HepG2 (cell line): ENCODE measurements around the gene ELAPOR1. TPM values are rescaled to one million over a fixed set of nuclear protein-coding genes. Genes with fewer than 3 reads are reported as not detected.

Experiments used
- ATAC-seq: fragments of 200-7000 bp; cut with Tn5 transposase; 3 replicates; pipeline ENCODE4 v1.9.1; 2020; ENCODE audit warnings: mild to moderate bottlenecking, moderate library complexity
- BruUV-seq: library from RNA; stranded (reverse); fragments of 400-500 nt; replicated peaks from 2 replicates; lab custom pipeline; 2021; lab: Mats Ljungman, UMichigan
- CTCF ChIA-PET: fragments of 300-600 bp; formaldehyde crosslinking; extraction: SDS; loops from one replicate; lab custom pipeline; 2021; ENCODE audit warnings: low total read pairs, inconsistent platforms, low intra/inter-chr PET ratio; lab: Yijun Ruan, JAX
- POLR2A ChIA-PET: fragments of 350-600 bp; sonication (Branson Sonifier 250); formaldehyde crosslinking; loops from one replicate; lab custom pipeline; 2020; ENCODE audit warnings: antibody characterized with exemption, inconsistent platforms; lab: Yijun Ruan, JAX
- DNase-seq: peaks from one replicate; pipeline ENCODE4 v3.0.0-alpha.2; 2015; ENCODE audit warnings: low spot score
- FAIRE-seq: peaks from 3 replicates; lab custom pipeline; 2011; peaks lifted over from hg19 to GRCh38; lab: Jason Lieb, UNC
- H2AFZ ChIP-seq: one replicate; pipeline ENCODE4 v1.6.1; 2011; ENCODE audit warnings: low read length, inconsistent platforms
- H3K27ac ChIP-seq: fragments of 300-600 bp; 3 replicates; pipeline ENCODE4 v1.8.0; 2011; ENCODE audit warnings: mixed run types, mild to moderate bottlenecking, mixed read lengths, low read length, inconsistent platforms; ENCODE audit not compliant: insufficient read depth; ENCODE audit errors: extremely low read length
- H3K27me3 ChIP-seq, 2 experiments: fragments of 200-600 bp in 1 of 2; 2 replicates in 1 of 2; 3 replicates in 1 of 2; pipeline versions ENCODE4 v1.6.0 to v1.8.0; 2011; ENCODE audit warnings: low read length in 2 of 2, mild to moderate bottlenecking in 2 of 2, moderate library complexity in 2 of 2, inconsistent platforms in 1 of 2; ENCODE audit not compliant: insufficient read depth in 2 of 2, control insufficient read depth in 1 of 2
- H3K36me3 ChIP-seq, 2 experiments: fragments of 200-600 bp in 1 of 2; replicated peaks in 1 of 2; 2 replicates in 1 of 2; 3 replicates in 1 of 2; pipeline versions ENCODE4 v1.5.1 to v1.8.0; 2011; ENCODE audit warnings: low read length in 2 of 2, inconsistent platforms in 1 of 2; ENCODE audit not compliant: insufficient read depth in 2 of 2, control insufficient read depth in 1 of 2
- H3K4me1 ChIP-seq: 2 replicates; pipeline ENCODE4 v1.5.1; 2012; ENCODE audit warnings: low read length, inconsistent platforms; ENCODE audit not compliant: insufficient read depth
- H3K4me2 ChIP-seq: 2 replicates; pipeline ENCODE4 v1.6.0; 2011; ENCODE audit warnings: low read depth, low read length, inconsistent platforms
- H3K4me3 ChIP-seq, 3 experiments: fragments of 200-600 bp in 1 of 3; sonication (generic), shearing (Covaris generic) in 1 of 3; replicated peaks in 1 of 3; 2 replicates each; pipeline ENCODE4 v1.5.1; 2011 to 2016; ENCODE audit warnings: low read length in 3 of 3, inconsistent platforms in 2 of 3, low read depth in 2 of 3, mild to moderate bottlenecking in 2 of 3, control low read depth in 1 of 3, mixed read lengths in 1 of 3; ENCODE audit not compliant: insufficient read depth in 1 of 3
- H3K79me2 ChIP-seq: one replicate; pipeline ENCODE4 v1.6.1; 2011; ENCODE audit warnings: low read length, inconsistent platforms; ENCODE audit not compliant: insufficient read depth
- H3K9ac ChIP-seq: 2 replicates; pipeline ENCODE4 v1.6.0; 2011; ENCODE audit warnings: mild to moderate bottlenecking, low read depth, low read length, inconsistent platforms; ENCODE audit not compliant: insufficient read depth
- H3K9me3 ChIP-seq: 2 replicates; pipeline ENCODE4 v1.5.1; 2012; ENCODE audit warnings: mild to moderate bottlenecking, low read length
- H4K20me1 ChIP-seq: 2 replicates; pipeline ENCODE4 v1.6.0; 2011; ENCODE audit warnings: inconsistent platforms, mild to moderate bottlenecking, low read length, moderate library complexity; ENCODE audit not compliant: insufficient read depth
- GABPB1 ChIP-seq: IDR thresholded peaks from 2 replicates; pipeline ENCODE4 v1.6.1; 2016; ENCODE audit warnings: mild to moderate bottlenecking, missing genetic modification reagents, moderate library complexity, missing compliant biosample characterization
- MAFF ChIP-seq: IDR thresholded peaks from 2 replicates; pipeline ENCODE4 v1.6.1; 2011; ENCODE audit warnings: low read depth, low read length, improper control_type of control experiment
- PAX8 ChIP-seq: sonication (generic); formaldehyde crosslinking; IDR thresholded peaks from 2 replicates; pipeline ENCODE4 v1.8.0; 2022; ENCODE audit warnings: mild to moderate bottlenecking, missing genetic modification reagents, borderline replicate concordance
- ZNF329 ChIP-seq: sonication (generic); formaldehyde crosslinking; IDR thresholded peaks from 2 replicates; pipeline ENCODE4 v1.9.0; 2021; ENCODE audit warnings: low read depth, mild to moderate bottlenecking, missing genetic modification reagents
- ZNF644 ChIP-seq: IDR thresholded peaks from 2 replicates; pipeline ENCODE4 v1.6.1; 2016; ENCODE audit warnings: low read depth
- ZNF652 ChIP-seq: IDR thresholded peaks from 2 replicates; pipeline ENCODE4 v1.6.1; 2016; ENCODE audit warnings: low read depth, borderline replicate concordance
- WGBS: methylation state at CpG from one replicate; pipeline ENCODE4 v1.1.6; 2017; ENCODE audit warnings: low lambda C conversion rate; 5-methylcytosine and 5-hydroxymethylcytosine counted together
- in situ Hi-C: cut with HindIII; loops from 2 replicates; pipeline ENCODE4 v1.10.0; 2017; ENCODE audit warnings: low pct_unique_long_range_greater_than_20kb; ENCODE audit not compliant: extremely low pct_ligation_motif_present
- intact Hi-C: fragments of 100-400 bp; cut with micrococcal nuclease; formaldehyde crosslinking; loops from one replicate; pipeline ENCODE4 v1.10.0; 2022; ENCODE audit not compliant: unreplicated experiment
- polyA plus RNA-seq, 8 experiments: library from polyadenylated mRNA; depleted of rRNA in 3 of 8; stranded (reverse) in 7 of 8; unstranded in 1 of 8; fragments of >200 nt; fragmentation: Illumina TruSeq in 4 of 8; extraction: Trizol in 4 of 8; gene quantifications; 2 replicates each; pipeline versions ENCODE4 v1.2.1 to v1.2.3, GENCODE V29; 2011 to 2016; ENCODE audit warnings: low read depth in 4 of 8, missing spikeins in 1 of 8, mixed read lengths in 1 of 8; ENCODE audit not compliant: insufficient read depth in 1 of 8
- total RNA-seq, 5 experiments: library from RNA; depleted of rRNA; stranded (reverse); fragments of >200 nt; fragmentation: Illumina TruSeq; extraction: Trizol; gene quantifications; 2 replicates each; pipeline ENCODE4 v1.2.3, GENCODE V29; 2016; ENCODE audit warnings: low read depth in 1 of 5
- TF ChIP-seq, protein P1 (sequence below): sonication (generic); formaldehyde crosslinking; IDR thresholded peaks from 2 replicates; pipeline ENCODE4 v1.5.0; 2020; ENCODE audit warnings: mild to moderate bottlenecking, missing genetic modification reagents

The ELAPOR1 gene
- total and polyA plus RNA-seq, 2 of the 13 experiments (the other 11 are each of a cell fraction or from before 2014, with no cell fraction given), result 0.13 to 0.20 TPM

DNA sequence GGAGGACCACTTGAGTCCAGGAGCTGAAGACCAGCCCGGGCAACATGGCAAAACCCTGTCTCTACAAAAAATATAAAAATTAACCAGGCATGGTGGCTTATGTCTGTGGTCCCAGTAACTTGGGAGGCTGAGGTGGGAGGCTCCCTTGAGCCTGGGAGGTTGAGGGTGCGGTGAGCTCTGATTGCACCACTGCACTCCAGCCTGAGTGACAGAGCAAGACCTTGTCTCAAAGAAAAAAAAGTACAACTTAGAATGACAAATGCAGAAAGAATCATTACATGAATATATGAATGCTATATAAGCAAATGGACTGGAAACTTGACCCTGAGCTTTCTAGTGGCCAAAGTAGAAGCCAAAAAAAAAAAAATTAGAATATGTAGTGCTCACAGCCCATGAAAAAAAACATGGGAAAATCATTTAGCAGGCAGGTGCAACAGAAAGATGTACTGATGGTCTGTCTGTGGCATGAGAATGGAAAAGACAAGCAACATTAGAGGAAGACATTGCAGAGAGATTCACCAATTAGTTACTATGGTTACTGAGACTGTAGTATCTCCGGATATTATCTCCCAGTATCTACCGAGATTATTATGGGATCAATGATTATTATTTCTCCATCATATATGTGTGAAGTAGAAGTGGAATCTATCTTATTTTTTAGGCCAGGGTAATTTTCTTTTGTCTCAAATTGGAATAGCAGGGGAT lies 19.2 kb downstream of the ELAPOR1 start:
- CTCF ChIA-PET, result no interaction called here
- intact Hi-C loops, result no loop called here
- WGBS, result 37% methylated on average over 4 of the region's 4 CpGs
- no peaks in the 10 kb centered on the region for H3K79me2 ChIP-seq
- in situ Hi-C loops, result no loop called here
- no peak for TF ChIP-seq ZNF329 (CRISPR knock-in tag)
- TF ChIP-seq, protein P1, sequence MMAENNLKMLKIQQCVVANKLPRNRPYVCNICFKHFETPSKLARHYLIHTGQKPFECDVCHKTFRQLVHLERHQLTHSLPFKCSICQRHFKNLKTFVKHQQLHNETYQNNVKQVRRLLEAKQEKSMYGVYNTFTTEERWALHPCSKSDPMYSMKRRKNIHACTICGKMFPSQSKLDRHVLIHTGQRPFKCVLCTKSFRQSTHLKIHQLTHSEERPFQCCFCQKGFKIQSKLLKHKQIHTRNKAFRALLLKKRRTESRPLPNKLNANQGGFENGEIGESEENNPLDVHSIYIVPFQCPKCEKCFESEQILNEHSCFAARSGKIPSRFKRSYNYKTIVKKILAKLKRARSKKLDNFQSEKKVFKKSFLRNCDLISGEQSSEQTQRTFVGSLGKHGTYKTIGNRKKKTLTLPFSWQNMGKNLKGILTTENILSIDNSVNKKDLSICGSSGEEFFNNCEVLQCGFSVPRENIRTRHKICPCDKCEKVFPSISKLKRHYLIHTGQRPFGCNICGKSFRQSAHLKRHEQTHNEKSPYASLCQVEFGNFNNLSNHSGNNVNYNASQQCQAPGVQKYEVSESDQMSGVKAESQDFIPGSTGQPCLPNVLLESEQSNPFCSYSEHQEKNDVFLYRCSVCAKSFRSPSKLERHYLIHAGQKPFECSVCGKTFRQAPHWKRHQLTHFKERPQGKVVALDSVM, result peak; percentile 70; the same call in 1 of the 2 replicates
- no peaks in the 10 kb centered on the region for H4K20me1 ChIP-seq
- no peaks in the 10 kb centered on the region for H3K36me3 ChIP-seq
- no peak overlapping the region for H2AFZ ChIP-seq
- no TSS peak for BruUV-seq
- no peak for FAIRE-seq
- no peak for DNase-seq
- H3K9me3 ChIP-seq, result no peaks in the 10 kb centered on the region
- no peak for ATAC-seq
- H3K27ac ChIP-seq, result no peak overlapping the region
- H3K27me3 ChIP-seq, result peaks cover 0 to 8% of the 10 kb centered on the region in 2 experiments; a peak in 1 of 5 replicates
- POLR2A ChIA-PET, result interaction anchor here (2.5 kb wide), 1 partner anchor 33 kb away, joined by 8 read pairs; no protein-coding TSS in a partner anchor
- no peak overlapping the region for H3K4me2 ChIP-seq
- peaks cover 47% of the 10 kb centered on the region for H3K4me1 ChIP-seq
- H3K9ac ChIP-seq, result no peak overlapping the region
- no peak overlapping the region for H3K4me3 ChIP-seq

- no peak overlapping the region for H3K27ac ChIP-seq
- in situ Hi-C loops (no loop called here), intact Hi-C loops (no loop called here)
- H3K4me3 ChIP-seq, result peak overlapping the region in 2 of 3 experiments; percentile 51 to 52; a peak in 3 of 6 replicates
- WGBS, result 10% methylated on average over 2 of the region's 2 CpGs
- no peaks in the 10 kb centered on the region for H3K9me3 ChIP-seq
- no peak overlapping the region for H3K9ac ChIP-seq
- DNase-seq (no peak), FAIRE-seq (no peak), ATAC-seq (no peak)
- no peaks in the 10 kb centered on the region for H3K36me3 ChIP-seq
- peak overlapping the region; percentile 81 for H3K4me2 ChIP-seq
- CTCF ChIA-PET, result no interaction called here
- BruUV-seq, result no TSS peak
- TF ChIP-seq PAX8 (CRISPR knock-in tag) (no peak), MAFF (no peak), ZNF652 (CRISPR knock-in tag) (peak; percentile 87), GABPB1 (CRISPR knock-in tag) (peak; percentile 29; the same call in 1 of the 2 replicates), ZNF644 (CRISPR knock-in tag) (no peak)
- H3K27me3 ChIP-seq, result peaks cover 0 to 8% of the 10 kb centered on the region in 2 experiments; a peak in 1 of 5 replicates
- no peaks in the 10 kb centered on the region for H4K20me1 ChIP-seq
- H2AFZ ChIP-seq, result no peak overlapping the region
- H3K4me1 ChIP-seq, result peaks cover 53% of the 10 kb centered on the region
- POLR2A ChIA-PET, result interaction anchor here (0.6 to 2.5 kb wide), 2 partner anchors 15 to 34 kb away, joined by 3 to 8 read pairs; no protein-coding TSS in a partner anchor
- no peaks in the 10 kb centered on the region for H3K79me2 ChIP-seq
Measured at GRCh38 chr1:109133815-109134214, 19.9 kb downstream of the ELAPOR1 start.
